OCI-M1 (cell line): ENCODE data around the gene S1PR4.
"Not testable (repeated sequence)": the region's sequence is repeated elsewhere in the genome, so short reads cannot be mapped to it uniquely, and the experiment has no call there.

Experiments
- DNase-seq: peaks from one replicate; lab custom pipeline; 2025; lab: John Stamatoyannopoulos, UW

Gene S1PR4

GRCh38 chr19:3194106-3195087 lies 15.8 kb downstream of the S1PR4 start:
- peak; percentile 94 for DNase-seq

- no peak for DNase-seq
Observed at GRCh38 chr19:3196064-3196932, 17.7 kb downstream of the S1PR4 start.

- DNase-seq = no peak
Observed at GRCh38 chr19:3196933-3197205, 18.3 kb downstream of the S1PR4 start.

GRCh38 chr19:3198901-3199700 lies 20.5 kb downstream of the S1PR4 start:
- DNase-seq = no peak

GRCh38 chr19:3201072-3201700 lies 22.6 kb downstream of the S1PR4 start:
- DNase-seq = no peak

GRCh38 chr19:3201911-3202310 lies 23.3 kb downstream of the S1PR4 start:
- no peak for DNase-seq

GRCh38 chr19:3202346-3202745 lies 23.8 kb downstream of the S1PR4 start:
- DNase-seq = no peak

- DNase-seq = not testable (repeated sequence)
Observed at GRCh38 chr19:3202895-3203294, 24.3 kb downstream of the S1PR4 start.

GRCh38 chr19:3203805-3204645 lies 25.5 kb downstream of the S1PR4 start:
- no peak for DNase-seq

GRCh38 chr19:3204646-3205275 lies 26.2 kb downstream of the S1PR4 start:
- DNase-seq = no peak

GRCh38 chr19:3206216-3206953 lies 27.8 kb downstream of the S1PR4 start:
- no peak for DNase-seq

GRCh38 chr19:3207461-3208242 lies 29.1 kb downstream of the S1PR4 start:
- no peak for DNase-seq

GRCh38 chr19:3208317-3209207 lies 30.0 kb downstream of the S1PR4 start:
- no peak for DNase-seq

GRCh38 chr19:3210347-3211017 lies 31.9 kb downstream of the S1PR4 start:
- peak; percentile 25 for DNase-seq

- DNase-seq = no peak
Observed at GRCh38 chr19:3211191-3211590, 32.6 kb downstream of the S1PR4 start.

- DNase-seq = no peak
Observed at GRCh38 chr19:3213159-3213558, 34.6 kb downstream of the S1PR4 start.

GRCh38 chr19:3216874-3217273 lies 38.3 kb downstream of the S1PR4 start:
- DNase-seq = no peak
